Measurements from ENCODE around the gene PTPRT. TPM values are rescaled to one million over a fixed set of nuclear protein-coding genes. Genes with fewer than 3 reads are reported as not detected.

PTPRT gene
- total and polyA plus RNA-seq, 2 experiments from 2014 or later, result not detected

- TF ChIP-seq, protein P1, sequence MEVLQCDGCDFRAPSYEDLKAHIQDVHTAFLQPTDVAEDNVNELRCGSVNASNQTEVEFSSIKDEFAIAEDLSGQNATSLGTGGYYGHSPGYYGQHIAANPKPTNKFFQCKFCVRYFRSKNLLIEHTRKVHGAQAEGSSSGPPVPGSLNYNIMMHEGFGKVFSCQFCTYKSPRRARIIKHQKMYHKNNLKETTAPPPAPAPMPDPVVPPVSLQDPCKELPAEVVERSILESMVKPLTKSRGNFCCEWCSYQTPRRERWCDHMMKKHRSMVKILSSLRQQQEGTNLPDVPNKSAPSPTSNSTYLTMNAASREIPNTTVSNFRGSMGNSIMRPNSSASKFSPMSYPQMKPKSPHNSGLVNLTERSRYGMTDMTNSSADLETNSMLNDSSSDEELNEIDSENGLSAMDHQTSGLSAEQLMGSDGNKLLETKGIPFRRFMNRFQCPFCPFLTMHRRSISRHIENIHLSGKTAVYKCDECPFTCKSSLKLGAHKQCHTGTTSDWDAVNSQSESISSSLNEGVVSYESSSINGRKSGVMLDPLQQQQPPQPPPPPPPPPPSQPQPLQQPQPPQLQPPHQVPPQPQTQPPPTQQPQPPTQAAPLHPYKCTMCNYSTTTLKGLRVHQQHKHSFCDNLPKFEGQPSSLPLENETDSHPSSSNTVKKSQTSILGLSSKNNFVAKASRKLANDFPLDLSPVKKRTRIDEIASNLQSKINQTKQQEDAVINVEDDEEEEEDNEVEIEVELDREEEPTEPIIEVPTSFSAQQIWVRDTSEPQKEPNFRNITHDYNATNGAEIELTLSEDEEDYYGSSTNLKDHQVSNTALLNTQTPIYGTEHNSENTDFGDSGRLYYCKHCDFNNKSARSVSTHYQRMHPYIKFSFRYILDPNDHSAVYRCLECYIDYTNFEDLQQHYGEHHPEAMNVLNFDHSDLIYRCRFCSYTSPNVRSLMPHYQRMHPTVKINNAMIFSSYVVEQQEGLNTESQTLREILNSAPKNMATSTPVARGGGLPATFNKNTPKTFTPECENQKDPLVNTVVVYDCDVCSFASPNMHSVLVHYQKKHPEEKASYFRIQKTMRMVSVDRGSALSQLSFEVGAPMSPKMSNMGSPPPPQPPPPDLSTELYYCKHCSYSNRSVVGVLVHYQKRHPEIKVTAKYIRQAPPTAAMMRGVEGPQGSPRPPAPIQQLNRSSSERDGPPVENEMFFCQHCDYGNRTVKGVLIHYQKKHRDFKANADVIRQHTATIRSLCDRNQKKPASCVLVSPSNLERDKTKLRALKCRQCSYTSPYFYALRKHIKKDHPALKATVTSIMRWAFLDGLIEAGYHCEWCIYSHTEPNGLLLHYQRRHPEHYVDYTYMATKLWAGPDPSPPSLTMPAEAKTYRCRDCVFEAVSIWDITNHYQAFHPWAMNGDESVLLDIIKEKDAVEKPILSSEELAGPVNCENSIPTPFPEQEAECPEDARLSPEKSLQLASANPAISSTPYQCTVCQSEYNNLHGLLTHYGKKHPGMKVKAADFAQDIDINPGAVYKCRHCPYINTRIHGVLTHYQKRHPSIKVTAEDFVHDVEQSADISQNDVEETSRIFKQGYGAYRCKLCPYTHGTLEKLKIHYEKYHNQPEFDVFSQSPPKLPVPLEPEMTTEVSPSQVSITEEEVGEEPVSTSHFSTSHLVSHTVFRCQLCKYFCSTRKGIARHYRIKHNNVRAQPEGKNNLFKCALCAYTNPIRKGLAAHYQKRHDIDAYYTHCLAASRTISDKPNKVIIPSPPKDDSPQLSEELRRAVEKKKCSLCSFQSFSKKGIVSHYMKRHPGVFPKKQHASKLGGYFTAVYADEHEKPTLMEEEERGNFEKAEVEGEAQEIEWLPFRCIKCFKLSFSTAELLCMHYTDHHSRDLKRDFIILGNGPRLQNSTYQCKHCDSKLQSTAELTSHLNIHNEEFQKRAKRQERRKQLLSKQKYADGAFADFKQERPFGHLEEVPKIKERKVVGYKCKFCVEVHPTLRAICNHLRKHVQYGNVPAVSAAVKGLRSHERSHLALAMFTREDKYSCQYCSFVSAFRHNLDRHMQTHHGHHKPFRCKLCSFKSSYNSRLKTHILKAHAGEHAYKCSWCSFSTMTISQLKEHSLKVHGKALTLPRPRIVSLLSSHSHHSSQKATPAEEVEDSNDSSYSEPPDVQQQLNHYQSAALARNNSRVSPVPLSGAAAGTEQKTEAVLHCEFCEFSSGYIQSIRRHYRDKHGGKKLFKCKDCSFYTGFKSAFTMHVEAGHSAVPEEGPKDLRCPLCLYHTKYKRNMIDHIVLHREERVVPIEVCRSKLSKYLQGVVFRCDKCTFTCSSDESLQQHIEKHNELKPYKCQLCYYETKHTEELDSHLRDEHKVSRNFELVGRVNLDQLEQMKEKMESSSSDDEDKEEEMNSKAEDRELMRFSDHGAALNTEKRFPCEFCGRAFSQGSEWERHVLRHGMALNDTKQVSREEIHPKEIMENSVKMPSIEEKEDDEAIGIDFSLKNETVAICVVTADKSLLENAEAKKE (CRISPR knock-in tag; IDR thresholded peaks at IDR 0.05), result no peak
- no peak for TF ChIP-seq ZNF331 (CRISPR knock-in tag; IDR thresholded peaks at IDR 0.05; ENCODE audit: low read depth)
- no peak for TF ChIP-seq POLR2AphosphoS5 (IDR thresholded peaks at IDR 0.05; ENCODE audit: low read depth)
- TF ChIP-seq ETS1 (IDR thresholded peaks at IDR 0.05), result no peak
- no peak for TF ChIP-seq NANOG (IDR thresholded peaks at IDR 0.05; ENCODE audit: borderline replicate concordance)
- no peak for TF ChIP-seq JUNB (IDR thresholded peaks at IDR 0.05; ENCODE audit: unreplicated experiment)
- TF ChIP-seq EZH2phosphoT487 (IDR thresholded peaks at IDR 0.05; ENCODE audit: unreplicated experiment), result no peak
These were observed 543.5 kb downstream of the PTPRT start (continued) for GRCh38 chr20:42646250-42646649.

- no peak for ATAC-seq
- TF ChIP-seq ETS1 (IDR thresholded peaks at IDR 0.05) (no peak), STAT1 (IDR thresholded peaks at IDR 0.05; ENCODE audit: unreplicated experiment) (no peak)
- TF ChIP-seq, protein P2, sequence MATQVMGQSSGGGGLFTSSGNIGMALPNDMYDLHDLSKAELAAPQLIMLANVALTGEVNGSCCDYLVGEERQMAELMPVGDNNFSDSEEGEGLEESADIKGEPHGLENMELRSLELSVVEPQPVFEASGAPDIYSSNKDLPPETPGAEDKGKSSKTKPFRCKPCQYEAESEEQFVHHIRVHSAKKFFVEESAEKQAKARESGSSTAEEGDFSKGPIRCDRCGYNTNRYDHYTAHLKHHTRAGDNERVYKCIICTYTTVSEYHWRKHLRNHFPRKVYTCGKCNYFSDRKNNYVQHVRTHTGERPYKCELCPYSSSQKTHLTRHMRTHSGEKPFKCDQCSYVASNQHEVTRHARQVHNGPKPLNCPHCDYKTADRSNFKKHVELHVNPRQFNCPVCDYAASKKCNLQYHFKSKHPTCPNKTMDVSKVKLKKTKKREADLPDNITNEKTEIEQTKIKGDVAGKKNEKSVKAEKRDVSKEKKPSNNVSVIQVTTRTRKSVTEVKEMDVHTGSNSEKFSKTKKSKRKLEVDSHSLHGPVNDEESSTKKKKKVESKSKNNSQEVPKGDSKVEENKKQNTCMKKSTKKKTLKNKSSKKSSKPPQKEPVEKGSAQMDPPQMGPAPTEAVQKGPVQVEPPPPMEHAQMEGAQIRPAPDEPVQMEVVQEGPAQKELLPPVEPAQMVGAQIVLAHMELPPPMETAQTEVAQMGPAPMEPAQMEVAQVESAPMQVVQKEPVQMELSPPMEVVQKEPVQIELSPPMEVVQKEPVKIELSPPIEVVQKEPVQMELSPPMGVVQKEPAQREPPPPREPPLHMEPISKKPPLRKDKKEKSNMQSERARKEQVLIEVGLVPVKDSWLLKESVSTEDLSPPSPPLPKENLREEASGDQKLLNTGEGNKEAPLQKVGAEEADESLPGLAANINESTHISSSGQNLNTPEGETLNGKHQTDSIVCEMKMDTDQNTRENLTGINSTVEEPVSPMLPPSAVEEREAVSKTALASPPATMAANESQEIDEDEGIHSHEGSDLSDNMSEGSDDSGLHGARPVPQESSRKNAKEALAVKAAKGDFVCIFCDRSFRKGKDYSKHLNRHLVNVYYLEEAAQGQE (IDR thresholded peaks at IDR 0.05; ENCODE audit: unreplicated experiment), result no peak
These were observed 547.8 kb downstream of the PTPRT start for GRCh38 chr20:42641886-42642285.

More at GRCh38 chr20:42641886-42642285, 547.8 kb downstream of the PTPRT start:
- H3K27me3 Mint-ChIP-seq (ENCODE audit: insufficient read depth, low read depth, poor library complexity), result peaks cover 6% of the 10 kb centered on the region
- Histone ChIP-seq H3K27ac (ENCODE audit: low read depth) (no peak overlapping the region), H3K27me3 (ENCODE audit: insufficient read depth) (no peaks in the 10 kb centered on the region), H2AFZ (no peak overlapping the region), H3K4me2 (no peak overlapping the region), H3K4me1 (ENCODE audit: insufficient read depth) (no peaks in the 10 kb centered on the region), H3K79me2 (replicated peaks; ENCODE audit: insufficient read depth) (no peaks in the 10 kb centered on the region), H3K9me2 (ENCODE audit: insufficient read depth) (no peaks in the 10 kb centered on the region), H3K36me3 (ENCODE audit: insufficient read depth) (peaks cover 4% of the 10 kb centered on the region), H3F3A (replicated peaks; ENCODE audit: low read depth) (no peaks in the 10 kb centered on the region), H3K4me3 (no peak overlapping the region), H4K20me1 (replicated peaks; ENCODE audit: insufficient read depth) (no peaks in the 10 kb centered on the region)
- no peak for DNase-seq (ENCODE audit: low spot score)
- no peak overlapping the region for H3K4me3 Mint-ChIP-seq
- no peak overlapping the region for H3K27ac Mint-ChIP-seq
- H3K4me1 Mint-ChIP-seq, result no peaks in the 10 kb centered on the region
- peaks cover 16% of the 10 kb centered on the region; the same call in 2 of the 3 replicates for H3K36me3 Mint-ChIP-seq (ENCODE audit: low read depth)
- peaks cover 94% of the 10 kb centered on the region for H3K9me3 Mint-ChIP-seq
